Heart right ventricle (tissue), 16 donors: Measurements from ENCODE around the gene ARID5B. TPM values are rescaled to one million over a fixed set of nuclear protein-coding genes. Genes with fewer than 3 reads are reported as not detected.
"Not testable (repeated sequence)": the region's sequence is repeated elsewhere in the genome, so short reads cannot be mapped to it uniquely, and the experiment has no call there.

Source experiments
- ATAC-seq, 8 donors: fragments of 200-7000 bp; cut with Tn5 transposase; one replicate each; pipeline ENCODE4 v1.9.1; 2020; ENCODE audit warnings: mild to moderate bottlenecking in 8 of 8, moderate library complexity in 8 of 8, moderate number of reproducible peaks in 1 of 8
- DNase-seq, 2 donors: peaks; one replicate each; pipeline ENCODE4 v3.0.0-alpha.2; 2020
- H3K27ac ChIP-seq, 10 donors: fragments of 200-600 bp; sonication (generic) in 2 of 10; one replicate each; pipeline versions ENCODE4 v1.5.0 to v1.8.0; 2020 to 2022; ENCODE audit warnings: mild to moderate bottlenecking in 3 of 10
- H3K27me3 ChIP-seq, 7 donors: fragments of 200-600 bp; one replicate each; pipeline ENCODE4 v1.8.0; 2021 to 2022; ENCODE audit warnings: mild to moderate bottlenecking in 2 of 7
- H3K36me3 ChIP-seq, 9 donors: fragments of 200-600 bp; sonication (generic) in 1 of 9; one replicate each; pipeline versions ENCODE4 v1.5.0 to v1.8.0; 2020 to 2022; ENCODE audit warnings: mild to moderate bottlenecking in 2 of 9
- H3K4me1 ChIP-seq, 9 donors: fragments of 200-600 bp; sonication (generic) in 1 of 9; one replicate each; pipeline versions ENCODE4 v1.5.0 to v1.8.0; 2020 to 2022; ENCODE audit warnings: mild to moderate bottlenecking in 4 of 9
- H3K4me3 ChIP-seq, 10 donors: fragments of 200-600 bp; sonication (generic) in 2 of 10; one replicate each; pipeline versions ENCODE4 v1.5.0 to v1.8.0; 2020 to 2022; ENCODE audit warnings: mild to moderate bottlenecking in 7 of 10, moderate library complexity in 2 of 10
- H3K9me3 ChIP-seq, 11 donors: fragments of 200-600 bp in 10 of 11; sonication (generic) in 2 of 11; one replicate each; pipeline versions ENCODE4 v1.5.0 to v1.8.0; 2013 to 2022; ENCODE audit warnings: mild to moderate bottlenecking in 2 of 11, control low read depth in 1 of 11, moderate library complexity in 1 of 11
- CTCF ChIP-seq, 9 donors: fragments of 200-600 bp; sonication (generic) in 2 of 9; IDR thresholded peaks; one replicate each; pipeline versions ENCODE4 v1.5.0 to v1.8.0; 2021 to 2022; ENCODE audit warnings: antibody characterized with exemption in 9 of 9, mild to moderate bottlenecking in 5 of 9, moderate library complexity in 1 of 9
- WGBS, 2 donors: extraction: QIAGEN DNeasy Blood & Tissue Kit; methylation state at CpG; one replicate each; pipeline ENCODE4 v1.1.7; 2013; ENCODE audit warnings: inconsistent platforms in 1 of 2; 5-methylcytosine and 5-hydroxymethylcytosine counted together
- intact Hi-C, 10 donors: fragments of 100-400 bp; cut with DNase I; formaldehyde crosslinking; loops; one replicate each; pipeline versions ENCODE4 v1.11.1 to v1.14.2; 2022
- polyA plus RNA-seq, 2 donors: library from polyadenylated mRNA; stranded (reverse); fragments of 200-250 nt; gene quantifications; one replicate each; pipeline ENCODE4 v1.2.3, GENCODE V29; 2013
- total RNA-seq, 10 donors: library from RNA; stranded (reverse); fragmentation: NEBNext Ultra II Directional in 3 of 10; extraction: Animal tissue kit (Norgen Biotek cat#: 25700) in 3 of 10; gene quantifications; one replicate each; pipeline versions ENCODE4 v1.2.1 to v1.2.4, GENCODE V29; 2021 to 2023
- donor health status: Arrhythmogenic right ventricular cardiomyopathy.
- donor health status: ischemic (EF 13 %, LVEDD 7.1; RV severe dilation, severe dysfunction).
- donor health status: healthy with polysubstance abuse.
- donor health status: DM: no; HTN: yes; CAD: no.
- donor health status: DM: no; HTN: no; CAD: no.
- donor health status: ischemic (EF 25% LVEDD 6.9; RV normal size, moderate dysfunction).
- donor health status: ischemic (EF 25% LVEDD 5.7; RV mildly dilated, moderate dysfunction).
- donor health status: healthy.
- donor health status: DM: yes; HTN: yes; CAD: no.
- donor health status: Ischemic cardiomyopathy.
- donor health status: ischemic (EF 35%, LVEDD 5.7; RV mildly dilated, moderate dysfunction).
- donor health status: nonischemic (EF 11% LVEDD 7.7; RV severe dilation, severe dysfunction).
- donor health status: DM: yes; HTN: yes; CAD: no.
- donor health status: PGD.
- donor health status: ischemic (EF 29% LVEDD 5.4; RV normal size, mild dysfunction).
- donor health status: nonischemic (EF 23%, LVEDD 6.1; RV moderate dilation, normal function).

Gene ARID5B
- total and polyA plus RNA-seq, 12 donors, result 5.3 to 108 (median 25.5) TPM

- Histone ChIP-seq H3K4me3 (no peak overlapping the region), H3K27ac (no peak overlapping the region), H3K27me3 (no peaks in the 10 kb centered on the region), H3K9me3 (no peaks in the 10 kb centered on the region), H3K4me1 (no peaks in the 10 kb centered on the region), H3K36me3 (no peaks in the 10 kb centered on the region)
- intact Hi-C loops, result loop anchor here in 2 of 10 donors (10.0 kb wide), 1 partner anchor 105 kb away; no protein-coding TSS in a partner anchor
- no peak for TF ChIP-seq CTCF (IDR thresholded peaks at IDR 0.05)
- DNase-seq, result no peak
- ATAC-seq, result no peak
- WGBS, 2 donors, result 95 to 100% methylated on average over 1 of the region's 1 CpG
Observed at GRCh38 chr10:61859786-61860185, 41.7 kb upstream of the ARID5B start.

- Histone ChIP-seq H3K27ac (no peak overlapping the region), H3K9me3 (no peaks in the 10 kb centered on the region), H3K27me3 (no peaks in the 10 kb centered on the region), H3K4me1 (no peaks in the 10 kb centered on the region), H3K4me3 (no peak overlapping the region), H3K36me3 (no peaks in the 10 kb centered on the region)
- 87 to 88% methylated on average over 8 of the region's 8 CpGs for WGBS, 2 donors
- no peak for TF ChIP-seq CTCF (IDR thresholded peaks at IDR 0.05)
- no peak for DNase-seq
- intact Hi-C loops, result loop anchor here in 2 of 10 donors (10.0 kb wide), 1 partner anchor 106 kb away; no protein-coding TSS in a partner anchor
- ATAC-seq, result no peak
Observed at GRCh38 chr10:61860964-61861758, 40.3 kb upstream of the ARID5B start.

GRCh38 chr10:61863981-61864380, 37.5 kb upstream of the ARID5B start:
- Histone ChIP-seq H3K27ac (no peak overlapping the region), H3K27me3 (no peaks in the 10 kb centered on the region), H3K4me3 (no peak overlapping the region), H3K9me3 (no peaks in the 10 kb centered on the region), H3K36me3 (no peaks in the 10 kb centered on the region), H3K4me1 (peaks cover 0 to 5% (median 0%) of the 10 kb centered on the region in 9 donors)
- intact Hi-C loops, result loop anchor here in 2 of 10 donors (10.0 kb wide), 1 partner anchor 109 kb away; no protein-coding TSS in a partner anchor
- no peak for DNase-seq
- ATAC-seq, result no peak
- no peak for TF ChIP-seq CTCF (IDR thresholded peaks at IDR 0.05)
- WGBS, 2 donors, result 76 to 81% methylated on average over 10 of the region's 10 CpGs

- Histone ChIP-seq H3K27me3 (no peaks in the 10 kb centered on the region), H3K27ac (peak overlapping the region in 1 of 10 donors; percentile 59), H3K36me3 (no peaks in the 10 kb centered on the region), H3K4me1 (peaks cover 0 to 20% (median 7%) of the 10 kb centered on the region in 9 donors), H3K9me3 (no peaks in the 10 kb centered on the region), H3K4me3 (peak overlapping the region in 9 of 10 donors; percentile 35 to 63 (median 58))
- 94 to 96% methylated on average over 3 of the region's 3 CpGs for WGBS, 2 donors
- no peak for DNase-seq
- TF ChIP-seq CTCF (IDR thresholded peaks at IDR 0.05), result no peak
- intact Hi-C loops, result loop anchor here in 2 of 10 donors (10.0 kb wide), 1 partner anchor 112 kb away; no protein-coding TSS in a partner anchor
- no peak for ATAC-seq
Observed at GRCh38 chr10:61866700-61867368, 34.7 kb upstream of the ARID5B start.

GRCh38 chr10:61867374-61867773, 34.1 kb upstream of the ARID5B start:
- H3K4me1 ChIP-seq, result peaks cover 0 to 20% (median 7%) of the 10 kb centered on the region in 9 donors
- not testable (repeated sequence) for H3K27me3 ChIP-seq, H3K9me3 ChIP-seq, H3K36me3 ChIP-seq, ATAC-seq
- 22 to 39% methylated on average over 12 to 22 of the region's 22 CpGs for WGBS, 2 donors
- H3K4me3 ChIP-seq, result peak overlapping the region; percentile 10 to 63 (median 56)
- intact Hi-C loops, result loop anchor here in 2 of 10 donors (10.0 kb wide), 1 partner anchor 113 kb away; no protein-coding TSS in a partner anchor
- peak overlapping the region in 4 of 10 donors; percentile 31 to 69 (median 54) for H3K27ac ChIP-seq
- DNase-seq, result peak in 1 of 2 donors; percentile 15
